Loucy (cell line): ENCODE data around the gene RPL4.
A peak's percentile ranks its signal among the peaks of the same experiment; 100 is the strongest.

ENCODE experiments used
- H2AFZ ChIP-seq: fragments of 200-600 bp; sonication (generic); 2 replicates; pipeline ENCODE4 v1.6.0; 2016; ENCODE audit warnings: antibody characterized with exemption, mild to moderate bottlenecking, low read length, moderate library complexity
- H3F3A ChIP-seq: fragments of 200-600 bp; 2 replicates; pipeline ENCODE4 v1.6.0; 2016; ENCODE audit warnings: antibody characterized with exemption, low read depth, mild to moderate bottlenecking
- H3K27me3 ChIP-seq: fragments of 200-600 bp; sonication (generic); 2 replicates; pipeline ENCODE4 v1.6.1; 2014; ENCODE audit warnings: low read length, mild to moderate bottlenecking; ENCODE audit not compliant: insufficient read depth, poor library complexity, severe bottlenecking
- H3K36me3 ChIP-seq: fragments of 200-600 bp; sonication (generic); 2 replicates; pipeline ENCODE4 v1.6.1; 2016; ENCODE audit warnings: low read length; ENCODE audit not compliant: insufficient read depth
- H3K4me1 ChIP-seq: fragments of 200-600 bp; sonication (generic); 2 replicates; pipeline ENCODE4 v1.5.1; 2014; ENCODE audit warnings: low read length, mild to moderate bottlenecking; ENCODE audit not compliant: insufficient read depth, poor library complexity, severe bottlenecking
- H3K4me2 ChIP-seq: fragments of 200-600 bp; sonication (generic); 2 replicates; pipeline ENCODE4 v1.6.0; 2014; ENCODE audit warnings: antibody characterized with exemption, low read length, low read depth, mild to moderate bottlenecking; ENCODE audit not compliant: poor library complexity, severe bottlenecking
- H3K4me3 ChIP-seq: fragments of 200-600 bp; sonication (generic); 2 replicates; pipeline ENCODE4 v1.5.1; 2014; ENCODE audit warnings: low read length, mild to moderate bottlenecking, mixed read lengths; ENCODE audit not compliant: poor library complexity, severe bottlenecking
- H3K79me2 ChIP-seq: fragments of 200-600 bp; sonication (generic); 2 replicates; pipeline ENCODE4 v1.6.1; 2014; ENCODE audit warnings: low read length; ENCODE audit not compliant: insufficient read depth
- H3K9ac ChIP-seq: fragments of 200-600 bp; sonication (generic); 2 replicates; pipeline ENCODE4 v1.6.0; 2014; ENCODE audit warnings: mild to moderate bottlenecking, low read depth, low read length, moderate library complexity; ENCODE audit not compliant: poor library complexity, severe bottlenecking
- H3K9me2 ChIP-seq: fragments of 200-600 bp; sonication (generic); replicated peaks from 2 replicates; pipeline ENCODE4 v1.6.1; 2016; ENCODE audit warnings: low read depth, low read length, mixed read lengths
- H3K9me3 ChIP-seq: fragments of 200-600 bp; sonication (generic); 2 replicates; pipeline ENCODE4 v1.6.1; 2014; ENCODE audit warnings: mild to moderate bottlenecking, antibody characterized with exemption, low read length, low read depth; ENCODE audit not compliant: insufficient read depth
- H4K20me1 ChIP-seq: fragments of 200-600 bp; sonication (generic); 2 replicates; pipeline ENCODE4 v1.6.0; 2014; ENCODE audit warnings: antibody characterized with exemption, low read length, mild to moderate bottlenecking; ENCODE audit not compliant: insufficient read depth, poor library complexity, severe bottlenecking
- EZH2phosphoT487 ChIP-seq: fragments of 200-600 bp; IDR thresholded peaks from 2 replicates; pipeline ENCODE4 v1.6.1; 2018; ENCODE audit warnings: antibody characterized with exemption, mild to moderate bottlenecking, moderate library complexity, borderline replicate concordance
- TF ChIP-seq, protein P1 (sequence below): fragments of 200-600 bp; sonication (generic); conservative IDR thresholded peaks from 2 replicates; pipeline ENCODE4 v1.5.1; 2014; ENCODE audit warnings: mild to moderate bottlenecking, antibody characterized with exemption, low read length

The RPL4 gene

DNA sequence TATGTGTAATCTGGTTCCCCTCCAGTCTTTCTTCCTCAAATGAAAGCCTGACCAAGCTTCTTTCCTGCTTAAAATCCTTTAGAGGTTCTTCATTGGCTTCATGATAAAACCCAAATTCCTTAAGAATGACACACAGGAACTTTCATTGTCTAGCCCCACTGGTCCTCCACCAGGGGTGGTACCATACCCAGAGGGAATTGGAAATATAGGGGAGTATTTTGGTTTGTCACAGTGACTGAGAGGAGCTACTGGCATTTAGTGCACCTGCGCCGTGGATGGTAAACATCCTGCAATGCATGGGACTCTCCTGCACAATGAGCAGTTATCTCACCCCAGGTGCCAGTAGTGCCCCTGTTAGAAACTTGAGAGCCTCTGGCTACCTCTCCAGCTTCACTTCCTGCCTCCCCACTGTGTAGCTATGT is 11.3 kb upstream of the RPL4 start:
- Histone ChIP-seq H3K9me2 (no peaks in the 10 kb centered on the region), H3K4me2 (no peak overlapping the region), H3K4me1 (no peaks in the 10 kb centered on the region), H3F3A (no peaks in the 10 kb centered on the region), H3K36me3 (peaks cover 11% of the 10 kb centered on the region; the same call in 1 of the 2 replicates), H3K79me2 (no peaks in the 10 kb centered on the region), H4K20me1 (no peaks in the 10 kb centered on the region), H3K9ac (no peak overlapping the region), H3K9me3 (no peaks in the 10 kb centered on the region), H3K27me3 (no peaks in the 10 kb centered on the region), H2AFZ (no peak overlapping the region), H3K4me3 (no peak overlapping the region)
- TF ChIP-seq, protein P1, sequence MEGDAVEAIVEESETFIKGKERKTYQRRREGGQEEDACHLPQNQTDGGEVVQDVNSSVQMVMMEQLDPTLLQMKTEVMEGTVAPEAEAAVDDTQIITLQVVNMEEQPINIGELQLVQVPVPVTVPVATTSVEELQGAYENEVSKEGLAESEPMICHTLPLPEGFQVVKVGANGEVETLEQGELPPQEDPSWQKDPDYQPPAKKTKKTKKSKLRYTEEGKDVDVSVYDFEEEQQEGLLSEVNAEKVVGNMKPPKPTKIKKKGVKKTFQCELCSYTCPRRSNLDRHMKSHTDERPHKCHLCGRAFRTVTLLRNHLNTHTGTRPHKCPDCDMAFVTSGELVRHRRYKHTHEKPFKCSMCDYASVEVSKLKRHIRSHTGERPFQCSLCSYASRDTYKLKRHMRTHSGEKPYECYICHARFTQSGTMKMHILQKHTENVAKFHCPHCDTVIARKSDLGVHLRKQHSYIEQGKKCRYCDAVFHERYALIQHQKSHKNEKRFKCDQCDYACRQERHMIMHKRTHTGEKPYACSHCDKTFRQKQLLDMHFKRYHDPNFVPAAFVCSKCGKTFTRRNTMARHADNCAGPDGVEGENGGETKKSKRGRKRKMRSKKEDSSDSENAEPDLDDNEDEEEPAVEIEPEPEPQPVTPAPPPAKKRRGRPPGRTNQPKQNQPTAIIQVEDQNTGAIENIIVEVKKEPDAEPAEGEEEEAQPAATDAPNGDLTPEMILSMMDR = no peak
- no peak for TF ChIP-seq EZH2phosphoT487

DNA sequence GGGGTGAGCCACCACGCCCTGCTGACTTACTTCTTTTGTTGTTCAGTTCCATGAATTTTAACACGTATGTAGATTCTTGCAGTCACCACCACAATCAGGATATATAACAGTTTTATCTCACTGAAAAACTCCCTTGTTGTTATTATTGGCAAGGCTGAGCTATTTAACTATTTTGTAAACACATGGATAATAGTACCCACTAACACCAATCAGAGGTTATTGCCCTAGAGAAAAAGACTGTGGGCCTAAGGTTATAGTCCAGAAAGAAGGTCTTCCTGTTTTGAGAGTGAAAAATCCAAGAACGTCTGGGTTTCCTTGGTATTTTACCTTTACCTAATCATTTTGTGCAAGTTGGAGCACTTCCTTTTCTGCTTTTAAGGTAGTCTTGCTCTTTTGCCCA is 9.9 kb upstream of the RPL4 start:
- no peaks in the 10 kb centered on the region for H3K9me2 ChIP-seq
- H3K9me3 ChIP-seq = no peaks in the 10 kb centered on the region
- H2AFZ ChIP-seq = no peak overlapping the region
- H3K4me2 ChIP-seq = no peak overlapping the region
- no peaks in the 10 kb centered on the region for H4K20me1 ChIP-seq
- no peak overlapping the region for H3K4me3 ChIP-seq
- H3K36me3 ChIP-seq = peaks cover 4% of the 10 kb centered on the region; the same call in 1 of the 2 replicates
- no peaks in the 10 kb centered on the region for H3K4me1 ChIP-seq
- no peaks in the 10 kb centered on the region for H3F3A ChIP-seq
- no peaks in the 10 kb centered on the region for H3K27me3 ChIP-seq
- H3K79me2 ChIP-seq = no peaks in the 10 kb centered on the region
- no peak overlapping the region for H3K9ac ChIP-seq
- no peak for TF ChIP-seq EZH2phosphoT487
- TF ChIP-seq, protein P1 = no peak

DNA sequence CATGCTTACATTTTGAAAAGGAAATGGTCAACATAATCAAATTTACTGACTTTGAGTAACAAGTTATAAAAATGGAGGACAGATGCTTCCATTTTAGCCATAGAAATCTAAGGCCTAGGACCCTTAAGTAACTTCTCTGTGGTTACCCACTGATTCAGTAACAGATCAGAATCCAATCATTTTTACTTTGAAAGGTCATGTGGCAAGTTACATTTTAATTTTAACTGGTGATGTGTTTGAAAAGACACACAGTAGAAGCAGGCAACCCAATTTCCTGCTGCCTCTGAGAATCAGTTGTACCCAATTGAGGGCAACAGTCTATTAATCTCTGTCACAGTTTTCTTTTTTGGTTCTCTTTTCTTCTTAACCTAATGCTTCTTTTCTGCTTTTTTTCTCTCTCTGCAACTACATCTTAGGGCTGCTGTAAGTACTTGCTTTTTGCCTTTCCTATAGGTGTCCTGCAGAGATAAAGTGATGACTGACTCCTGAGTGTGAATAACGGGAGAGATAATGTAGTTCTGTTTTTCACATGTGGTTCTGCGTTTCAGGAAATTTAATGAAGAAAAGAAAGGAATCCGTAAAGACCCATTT is 3.7 kb upstream of the RPL4 start:
- Histone ChIP-seq H2AFZ (peak overlapping the region; percentile 30; the same call in 1 of the 2 replicates), H3K36me3 (no peaks in the 10 kb centered on the region), H3K4me1 (peaks cover 35% of the 10 kb centered on the region), H3K9me3 (no peaks in the 10 kb centered on the region), H4K20me1 (peaks cover 12% of the 10 kb centered on the region), H3K4me2 (peak overlapping the region; percentile 67), H3K9ac (peak overlapping the region; percentile 51), H3K27me3 (peaks cover 7% of the 10 kb centered on the region), H3K79me2 (peaks cover 48% of the 10 kb centered on the region), H3F3A (no peaks in the 10 kb centered on the region), H3K4me3 (peak overlapping the region; percentile 42), H3K9me2 (no peaks in the 10 kb centered on the region)
- TF ChIP-seq, protein P1 = no peak
- TF ChIP-seq EZH2phosphoT487 = no peak
